SKM-1 (cell line): Measurements from ENCODE around the gene FBXO42.
"Not testable (repeated sequence)": the region's sequence is repeated elsewhere in the genome, so short reads cannot be mapped to it uniquely, and the experiment has no call there.

Experiments
- DNase-seq: peaks from one replicate; lab custom pipeline; 2025; ENCODE audit not compliant: unreplicated experiment; lab: John Stamatoyannopoulos, UW

The FBXO42 gene

DNA sequence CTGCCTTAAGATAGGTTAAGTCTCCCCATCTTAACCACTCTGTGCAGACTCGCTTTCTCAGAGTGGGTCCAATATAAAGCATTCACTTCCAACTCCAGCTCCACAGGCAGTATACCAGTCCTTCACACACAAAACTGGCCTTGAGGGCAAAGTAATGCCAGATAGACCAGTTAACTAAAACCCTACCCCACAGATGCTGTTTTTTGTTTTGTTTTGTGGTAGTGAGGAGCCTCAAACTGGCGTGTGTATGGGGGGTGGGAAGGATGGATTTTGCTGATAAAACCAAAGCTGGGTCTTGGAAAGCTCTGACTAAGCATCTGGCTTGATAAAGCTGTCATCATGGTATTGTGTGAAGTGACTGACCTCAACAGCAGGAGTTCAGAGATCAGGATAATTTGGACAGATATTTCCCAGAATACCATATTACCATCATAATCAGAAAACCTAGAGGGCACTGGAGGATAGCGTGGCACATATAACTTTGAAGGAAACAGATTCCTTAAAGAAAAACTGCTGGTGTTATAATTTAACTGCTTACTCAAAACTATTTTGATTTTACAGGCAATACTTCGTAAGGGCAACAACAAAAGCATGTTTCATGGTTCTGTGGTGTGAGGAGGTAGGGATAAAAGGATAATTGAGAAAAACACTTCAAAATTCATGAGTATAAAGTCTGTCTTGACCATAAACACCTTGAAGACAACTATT lies 85.7 kb downstream of the FBXO42 start:
- no peak for DNase-seq

DNA sequence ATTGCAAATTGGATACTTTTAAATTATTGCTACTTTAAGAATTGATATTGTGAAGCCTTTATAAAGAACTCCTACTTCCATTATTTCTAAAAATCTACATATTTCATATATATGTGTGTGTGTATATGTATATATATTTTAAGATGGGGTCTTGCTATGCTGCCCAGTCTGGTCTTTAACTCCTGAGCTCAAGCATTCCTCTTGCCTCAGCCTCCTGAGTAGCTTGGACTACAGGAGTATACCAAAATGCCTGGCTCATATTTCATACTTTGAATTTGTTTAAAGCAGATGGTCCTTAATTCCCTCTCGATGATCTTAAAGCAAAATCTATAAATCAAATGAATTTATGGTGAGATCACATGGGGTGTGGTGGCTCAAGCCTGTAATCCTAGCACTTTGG lies 90.2 kb downstream of the FBXO42 start:
- DNase-seq, result no peak

GRCh38 chr1:16260814-16261213 lies 91.5 kb downstream of the FBXO42 start:
- DNase-seq, result no peak

- no peak for DNase-seq
Observed at GRCh38 chr1:16258591-16259135, 93.6 kb downstream of the FBXO42 start.

DNA sequence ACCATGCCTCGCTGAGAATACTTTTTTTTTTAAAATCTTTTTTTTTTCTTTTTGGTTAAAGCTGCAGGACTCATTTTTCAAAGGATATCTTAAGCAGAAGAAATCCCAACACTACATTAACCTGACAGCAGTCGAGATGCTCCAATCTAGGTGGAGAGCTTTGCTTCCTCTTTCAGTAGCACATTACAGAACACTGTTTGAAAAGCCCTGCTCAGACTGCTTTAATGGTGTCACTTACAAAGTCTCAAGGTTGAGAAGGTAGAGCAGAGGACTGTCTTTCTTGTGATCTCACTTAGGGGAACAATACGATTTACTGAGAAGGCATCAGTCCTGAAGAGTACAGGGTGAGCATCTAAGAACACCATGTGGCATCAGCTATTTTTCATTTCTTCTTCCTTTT lies 94.3 kb downstream of the FBXO42 start:
- DNase-seq, result no peak

GRCh38 chr1:16257556-16257955 lies 94.7 kb downstream of the FBXO42 start:
- DNase-seq, result not testable (repeated sequence)

- DNase-seq, result no peak
Observed at GRCh38 chr1:16256478-16256877, 95.8 kb downstream of the FBXO42 start.

DNA sequence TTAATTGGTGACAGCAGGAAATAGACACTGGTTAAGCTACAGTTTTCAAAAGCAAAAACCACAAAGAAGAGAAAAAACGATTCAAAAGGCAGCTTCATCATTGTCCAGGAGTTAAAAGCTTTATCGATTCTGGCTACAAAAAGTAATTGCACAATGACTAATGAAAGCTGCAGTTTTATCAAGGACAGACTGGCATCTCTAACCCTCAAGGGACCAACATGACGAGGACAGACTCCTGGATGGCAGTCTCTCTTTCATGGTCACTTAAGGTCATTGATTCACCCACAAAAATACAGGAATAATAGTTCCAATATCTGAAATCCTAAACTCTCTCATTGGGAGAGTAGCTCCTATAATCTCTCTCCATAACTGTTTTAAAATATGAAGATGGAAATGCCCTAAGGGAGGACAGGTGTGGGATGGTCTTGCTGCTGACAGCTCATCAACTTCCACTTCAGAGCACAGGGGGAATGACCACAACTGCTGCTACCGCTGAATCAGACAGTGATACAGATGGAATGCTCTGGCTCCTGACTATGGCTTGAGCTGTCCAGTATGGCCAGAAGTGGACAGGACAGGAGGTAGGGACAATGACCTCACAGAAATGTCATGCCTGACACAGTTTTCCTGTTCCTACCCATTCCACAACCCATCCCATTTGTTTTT lies 97.9 kb downstream of the FBXO42 start:
- DNase-seq, result no peak

GRCh38 chr1:16253332-16253922 lies 98.9 kb downstream of the FBXO42 start:
- no peak for DNase-seq

- no peak for DNase-seq
Observed at GRCh38 chr1:16252912-16253311, 99.4 kb downstream of the FBXO42 start.

GRCh38 chr1:16251381-16251780 lies 100.9 kb downstream of the FBXO42 start:
- DNase-seq, result no peak

DNA sequence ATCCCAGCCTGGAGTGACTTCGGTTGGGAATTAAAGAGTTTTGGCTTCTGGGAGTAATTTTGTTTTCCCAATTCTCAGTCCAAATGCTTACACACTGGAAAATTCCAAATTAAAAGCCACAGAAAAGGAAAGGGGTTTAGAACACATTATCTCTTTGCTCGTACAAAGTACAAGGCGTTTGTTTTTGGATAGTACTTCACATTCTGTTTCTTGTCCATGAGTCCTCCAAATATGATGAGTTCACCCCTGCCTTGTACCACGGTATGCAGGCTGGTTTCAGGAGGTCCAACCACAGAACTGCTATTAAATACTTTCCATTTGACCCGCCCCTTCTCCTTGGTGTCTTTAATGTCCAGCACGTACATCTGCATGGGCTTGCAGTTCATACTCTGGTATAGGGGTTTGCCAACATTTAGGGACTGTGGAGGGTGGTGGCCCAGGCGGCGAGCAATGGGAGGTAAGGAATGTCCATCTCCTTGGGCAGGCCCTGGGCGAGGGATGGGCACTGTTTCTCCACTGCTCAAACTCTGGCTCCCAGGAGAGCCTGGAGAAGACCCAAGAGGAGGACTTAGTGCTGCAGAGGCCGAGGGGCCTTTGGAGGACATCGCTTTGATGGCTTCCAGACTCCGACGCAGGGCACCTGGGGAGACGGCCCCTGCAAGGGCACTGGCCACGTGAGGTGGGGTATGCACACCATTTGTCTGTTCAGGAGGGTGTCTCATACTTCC lies 101.6 kb downstream of the FBXO42 start:
- DNase-seq, result no peak

DNA sequence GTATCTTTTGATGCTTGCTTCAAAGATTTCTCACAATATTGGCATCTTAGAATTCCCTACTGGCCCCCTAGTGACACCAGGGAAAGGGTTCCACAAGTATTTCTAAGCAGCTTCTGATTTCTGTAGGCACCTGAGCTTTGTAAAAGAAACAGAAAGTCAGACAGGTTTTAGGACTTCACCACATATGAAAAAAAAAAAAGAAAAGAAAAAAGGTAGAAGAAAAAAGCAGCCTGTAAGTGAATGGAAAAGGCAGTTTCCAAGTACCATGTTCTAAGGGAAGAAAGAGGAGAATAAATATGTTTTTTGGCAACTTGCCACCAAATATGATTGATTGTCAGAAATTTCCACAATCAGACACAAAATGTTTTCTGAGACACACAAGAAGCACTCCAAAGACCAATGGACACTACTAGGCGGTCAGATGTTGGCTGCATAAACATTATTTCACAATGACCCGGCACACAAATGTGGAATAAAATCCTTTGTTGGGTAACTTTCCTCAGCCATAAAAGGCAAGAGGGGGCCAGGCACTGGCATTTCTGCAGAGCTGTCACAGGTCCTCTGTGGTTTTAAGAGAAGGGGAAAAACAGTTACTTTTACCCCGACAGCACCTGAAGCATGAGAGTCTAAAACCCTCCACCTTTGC lies 102.6 kb downstream of the FBXO42 start:
- no peak for DNase-seq

DNA sequence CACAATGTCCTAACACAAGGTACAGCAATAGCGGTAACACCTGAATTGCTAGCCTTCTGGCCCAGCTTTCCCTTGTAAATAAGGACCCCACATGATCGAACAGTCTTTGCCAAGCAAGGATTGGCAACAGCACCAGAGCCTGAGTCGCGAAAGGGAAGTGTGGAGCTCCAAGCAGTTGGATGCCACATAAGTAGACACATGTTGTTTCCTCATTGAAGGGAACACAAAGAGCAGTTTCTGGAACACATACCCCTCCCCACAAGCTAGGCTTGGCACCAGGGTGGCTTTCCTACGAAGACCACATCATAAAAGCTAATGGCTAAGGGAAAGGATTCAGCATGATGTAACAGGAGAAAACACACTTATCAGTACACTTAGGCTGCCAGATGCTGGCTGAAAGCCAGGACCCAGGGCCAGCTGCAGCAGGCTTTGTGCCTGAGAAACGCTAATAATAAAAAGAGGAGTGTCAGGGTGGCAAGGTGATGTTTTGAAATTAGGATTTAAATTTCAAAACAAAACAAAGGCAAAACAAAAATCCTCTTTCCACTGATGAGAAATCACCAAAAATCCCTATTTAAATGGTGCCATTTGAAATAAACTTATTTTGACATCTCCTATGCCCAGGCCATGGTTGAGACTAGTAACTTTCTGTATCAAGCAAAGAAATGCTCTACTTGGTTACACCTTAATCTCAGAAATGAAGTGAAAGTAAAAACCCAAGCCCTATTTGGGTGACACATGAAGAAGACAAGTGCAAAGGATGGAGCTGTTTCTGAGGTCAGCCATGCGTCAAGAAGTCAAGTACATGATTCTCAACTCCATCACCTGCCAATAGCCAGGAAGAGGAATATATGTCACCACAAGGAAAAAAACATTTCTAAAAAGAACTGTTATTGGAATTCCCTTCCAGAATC lies 103.4 kb downstream of the FBXO42 start:
- no peak for DNase-seq

GRCh38 chr1:16248007-16248436 lies 104.3 kb downstream of the FBXO42 start:
- DNase-seq, result no peak

DNA sequence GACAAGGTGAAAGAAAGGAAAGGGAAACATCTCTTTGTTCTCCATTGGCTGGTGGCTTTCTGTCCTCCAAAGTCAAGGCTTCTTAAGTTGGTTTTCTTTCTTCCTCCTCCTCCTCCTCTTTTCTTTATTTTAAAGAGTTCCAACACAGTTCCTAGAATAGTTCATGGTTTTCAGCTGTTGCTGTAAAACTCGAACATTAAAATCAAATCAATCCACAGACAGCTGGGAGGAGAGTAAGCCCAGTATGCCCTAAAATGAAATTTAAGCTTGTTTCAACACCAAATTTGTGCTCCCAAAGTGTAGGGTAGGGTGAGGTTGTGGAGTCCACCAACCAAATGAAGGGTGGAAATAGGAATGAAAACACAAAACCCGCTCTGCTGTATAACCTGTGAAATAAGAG lies 104.8 kb downstream of the FBXO42 start:
- DNase-seq, result no peak

DNA sequence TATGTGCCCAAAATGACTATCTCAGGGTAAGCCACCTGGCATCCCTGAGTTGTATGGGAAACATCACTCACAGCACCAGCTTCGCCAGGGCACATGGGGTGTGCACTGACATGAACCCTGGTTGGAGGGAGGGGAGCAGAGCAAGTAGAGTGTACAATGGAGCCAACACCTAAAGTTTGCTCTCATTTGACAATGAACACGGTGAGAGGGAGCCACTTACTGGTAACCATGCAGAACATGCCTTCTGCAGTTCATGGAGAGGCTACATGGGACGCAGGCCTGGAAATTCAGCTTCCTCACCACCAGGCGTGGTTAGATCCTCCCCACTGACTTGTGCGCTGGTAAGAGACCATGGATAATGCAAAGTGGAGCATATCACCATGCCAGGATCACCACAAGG lies 105.3 kb downstream of the FBXO42 start:
- DNase-seq, result no peak

- not testable (repeated sequence) for DNase-seq
Observed at GRCh38 chr1:16246239-16246638, 106.0 kb downstream of the FBXO42 start.

DNA sequence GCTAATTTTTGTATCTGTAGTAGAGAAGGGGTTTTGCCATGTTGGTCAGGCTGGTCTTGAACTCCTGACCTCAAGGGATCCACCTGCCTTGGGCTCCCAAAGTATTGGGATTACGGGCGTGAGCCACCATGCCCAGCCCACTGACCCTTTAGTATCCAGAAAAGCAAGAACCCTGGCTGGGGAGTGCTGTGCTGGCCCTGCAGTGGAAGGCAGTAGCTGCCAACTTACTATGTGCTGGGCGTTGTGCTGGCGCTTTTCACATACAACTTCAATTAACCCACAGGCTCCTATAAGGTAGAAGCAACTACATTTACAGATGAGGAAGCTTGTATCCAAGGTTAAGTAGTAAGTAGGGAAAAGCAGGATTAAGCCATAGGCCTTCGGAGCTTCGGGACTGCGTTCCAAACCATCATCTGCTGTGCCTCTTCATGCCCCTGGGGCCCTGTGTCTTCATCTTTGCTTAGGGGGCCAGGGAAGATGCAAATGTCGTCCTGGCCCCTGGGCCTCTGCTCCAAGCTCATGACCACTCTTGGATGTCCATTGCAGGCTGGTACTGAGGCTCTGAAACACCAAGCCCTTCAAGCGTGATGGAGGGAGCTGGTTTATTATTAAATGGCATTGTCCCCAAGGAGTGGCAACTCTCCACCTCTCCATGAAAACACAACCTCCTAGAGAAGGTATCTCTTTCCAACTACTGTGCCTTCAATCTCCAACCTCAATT lies 106.6 kb downstream of the FBXO42 start:
- no peak for DNase-seq
